GM18507 (cell line): ENCODE data around the gene ATP2B3.

Experiments used
- DNase-seq: peaks from one replicate; pipeline ENCODE4 v3.0.0; 2011; ENCODE audit warnings: low read depth; ENCODE audit not compliant: insufficient read length; ENCODE audit errors: extremely low spot score
- FAIRE-seq: peaks from 2 replicates; lab custom pipeline; 2011; peaks lifted over from hg19 to GRCh38; lab: Jason Lieb, UNC

ATP2B3 gene

DNA sequence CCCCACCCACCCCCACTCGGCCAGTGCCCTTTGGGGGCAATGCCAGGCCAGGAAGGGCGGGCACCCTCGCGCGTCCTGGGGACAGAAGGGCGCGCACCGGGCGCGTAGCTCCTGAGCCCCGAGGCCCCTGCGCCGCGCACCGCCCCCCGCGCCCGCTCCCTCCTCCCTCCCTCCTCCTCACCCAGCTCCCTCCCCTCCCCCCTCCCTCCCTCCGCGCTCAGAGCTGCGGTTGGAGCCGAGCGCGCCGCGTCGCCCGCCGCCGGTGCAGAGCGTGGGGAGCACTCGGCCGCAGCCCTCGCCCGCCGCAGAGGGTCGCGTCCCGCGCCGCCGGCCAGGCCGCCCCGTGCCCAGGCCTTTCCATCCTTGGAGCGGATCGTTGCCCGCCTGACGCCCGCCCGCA lies at the start of gene ATP2B3:
ATP2B3 (plus strand) TSS at position 220 of the 400 bp plus-strand sequence. CDS start 18,606 bp downstream, outside the sequence.
- DNase-seq: no peak
- no peak for FAIRE-seq

DNA sequence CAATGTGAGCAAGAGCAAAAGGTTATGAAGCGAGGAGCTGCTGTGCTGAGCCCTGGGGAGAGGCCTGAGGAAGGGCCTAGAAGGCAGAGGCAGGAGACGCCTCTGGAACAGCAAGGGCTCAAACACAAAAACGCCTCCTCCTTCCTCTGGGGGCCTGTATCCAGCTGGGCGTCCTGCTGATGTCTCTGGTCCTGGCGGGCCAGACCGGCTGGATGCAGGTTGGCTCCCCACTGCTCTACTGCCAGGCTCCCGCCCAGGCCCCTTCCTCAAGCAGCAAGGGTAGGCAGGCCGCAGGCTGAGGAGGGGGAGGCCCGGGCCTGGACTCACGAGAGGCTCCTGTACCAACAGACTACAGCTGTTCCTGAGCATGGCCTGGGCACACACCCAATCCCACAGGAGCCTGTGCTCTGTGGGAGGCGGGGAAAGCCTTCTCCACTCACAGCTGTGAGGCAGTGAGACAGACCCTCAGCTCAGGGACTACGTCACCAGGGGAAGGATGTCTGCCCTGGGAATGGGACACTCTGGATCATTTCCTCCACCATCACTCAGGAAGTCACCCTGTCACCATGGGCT lies 49.3 kb upstream of the ATP2B3 start:
- FAIRE-seq (no peak), DNase-seq (no peak)

DNA sequence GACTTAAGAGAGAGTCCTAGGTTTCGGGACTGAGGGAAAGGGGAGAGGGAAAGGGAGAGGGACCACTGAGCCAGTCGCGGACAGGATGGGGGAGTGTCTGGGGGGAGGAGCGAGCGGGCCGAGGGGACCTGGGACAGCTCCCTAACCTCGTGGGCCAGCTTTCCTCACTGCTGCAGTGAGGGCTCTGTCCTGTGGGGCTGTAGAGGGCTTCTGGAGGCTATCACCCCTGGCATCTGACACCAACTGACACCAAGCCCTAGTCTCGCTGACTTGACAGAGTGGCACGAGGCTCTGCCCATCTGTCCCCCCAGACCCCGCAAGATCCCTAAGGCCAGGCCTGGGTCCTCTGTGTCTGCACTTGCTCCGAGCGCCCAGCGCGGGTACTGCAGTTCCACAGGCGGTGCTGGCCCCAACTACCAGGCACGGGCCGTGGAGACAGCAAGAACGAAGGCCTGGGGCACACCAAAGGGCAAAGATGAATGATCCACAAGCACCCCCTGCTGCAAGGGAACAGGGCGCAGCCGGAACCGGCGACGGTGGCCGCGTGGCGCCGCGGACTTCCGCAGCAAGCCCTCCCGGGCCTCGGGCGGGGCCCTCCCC lies 47.5 kb upstream of the ATP2B3 start:
- DNase-seq (no peak), FAIRE-seq (peak; percentile 67)

DNA sequence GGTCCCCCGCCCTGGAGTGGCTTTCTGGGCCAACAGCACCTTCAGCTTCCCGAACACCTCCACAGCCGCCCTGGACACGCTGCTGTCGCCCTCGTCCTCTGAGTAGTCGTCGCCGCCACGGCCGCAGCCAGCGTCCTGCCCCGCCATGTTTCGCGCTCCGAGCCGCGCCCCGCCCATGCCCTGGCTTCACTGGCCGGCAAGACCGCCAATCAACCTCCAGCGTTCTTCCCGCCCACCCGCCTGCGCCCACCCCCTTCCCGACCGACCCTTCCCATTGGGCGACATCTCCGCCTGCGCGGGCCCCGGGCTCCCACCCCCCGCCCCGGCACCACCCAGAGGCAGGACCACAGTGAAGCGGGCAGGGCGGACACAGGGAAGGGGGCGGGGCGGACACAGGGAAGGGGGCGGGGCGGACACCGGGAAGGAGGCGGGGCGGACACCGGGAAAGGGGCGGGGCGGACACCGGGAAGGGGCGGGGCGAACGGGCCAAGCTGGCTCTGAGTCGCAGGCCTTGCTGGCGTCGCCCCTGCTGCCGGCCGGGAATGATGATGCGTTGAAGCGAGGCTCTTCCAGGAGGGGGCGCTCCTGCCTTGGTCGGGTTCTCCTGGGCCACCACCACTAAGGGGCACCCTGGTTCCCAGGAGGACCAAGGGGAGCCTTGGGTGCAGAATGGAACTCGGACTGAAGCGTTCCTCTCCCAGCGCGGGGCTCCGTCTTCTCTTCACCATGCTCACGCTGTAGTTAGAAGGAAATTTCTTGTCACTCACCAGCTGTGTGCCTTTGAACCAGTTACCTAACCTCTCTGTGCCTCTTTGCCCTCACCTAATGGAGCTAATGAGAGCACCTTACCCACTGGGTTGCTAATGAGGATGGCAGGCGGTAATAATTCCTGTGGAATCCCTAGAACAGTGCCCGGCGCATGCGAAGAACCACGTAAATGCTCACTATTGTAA lies 46.8 kb upstream of the ATP2B3 start, which contains the start of gene HAUS7:
HAUS7 (minus strand) TSS at position 166 of the 953 bp plus-strand sequence; CDS start at position 147, 19 bp downstream.
- FAIRE-seq (peak; percentile 98), DNase-seq (peak; percentile 76)

DNA sequence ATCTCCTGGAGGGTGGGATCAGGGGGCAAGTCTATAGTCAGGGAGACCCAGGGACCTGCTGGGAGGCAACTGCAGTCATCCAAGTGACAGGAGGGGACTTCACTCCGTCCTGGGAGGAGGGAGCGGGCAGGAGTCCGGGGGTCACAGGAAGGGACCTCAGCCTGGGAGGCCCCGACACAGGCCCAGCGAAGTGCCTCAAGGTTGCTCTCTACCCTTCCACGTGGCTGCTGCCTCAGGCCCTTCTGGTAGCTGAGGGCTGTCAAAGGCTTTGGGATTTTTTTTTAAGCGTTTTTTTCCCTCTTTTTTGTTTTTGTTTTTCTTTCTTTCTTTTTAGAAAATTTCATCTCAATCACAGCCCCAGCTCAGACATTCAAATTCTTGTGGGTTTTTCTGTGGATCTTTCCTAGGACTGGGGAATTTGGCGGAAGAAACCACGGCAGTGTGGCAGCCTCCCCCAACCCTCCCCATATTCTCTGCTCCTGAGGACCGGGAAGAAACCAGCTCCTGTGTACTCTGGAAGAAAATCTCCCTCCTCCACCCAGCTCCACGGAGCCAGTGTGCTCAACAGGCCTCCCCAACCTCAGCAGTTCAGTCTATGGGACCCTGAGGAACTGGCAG lies 45.7 kb upstream of the ATP2B3 start:
- FAIRE-seq: no peak
- no peak for DNase-seq

DNA sequence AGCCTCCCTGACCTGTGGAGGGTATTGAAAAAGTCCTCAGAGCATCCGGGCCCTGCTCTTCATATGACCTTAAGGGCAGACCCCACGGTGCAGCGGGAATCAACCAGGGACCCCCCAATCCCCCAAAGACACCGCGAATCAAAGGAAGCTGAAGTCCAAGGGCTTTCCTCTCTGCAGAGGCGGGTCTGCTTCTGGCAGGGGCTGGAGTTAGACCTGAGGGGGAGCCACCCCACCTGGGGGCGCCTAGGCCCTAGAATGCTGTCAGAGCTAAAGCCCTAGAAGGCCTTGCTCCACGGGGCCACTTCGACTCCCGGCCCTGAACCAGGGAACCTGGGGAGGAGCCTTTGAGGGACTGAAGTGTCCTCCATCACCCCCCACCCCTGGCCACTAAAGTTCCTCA lies 44.3 kb upstream of the ATP2B3 start:
- DNase-seq (no peak), FAIRE-seq (no peak)

DNA sequence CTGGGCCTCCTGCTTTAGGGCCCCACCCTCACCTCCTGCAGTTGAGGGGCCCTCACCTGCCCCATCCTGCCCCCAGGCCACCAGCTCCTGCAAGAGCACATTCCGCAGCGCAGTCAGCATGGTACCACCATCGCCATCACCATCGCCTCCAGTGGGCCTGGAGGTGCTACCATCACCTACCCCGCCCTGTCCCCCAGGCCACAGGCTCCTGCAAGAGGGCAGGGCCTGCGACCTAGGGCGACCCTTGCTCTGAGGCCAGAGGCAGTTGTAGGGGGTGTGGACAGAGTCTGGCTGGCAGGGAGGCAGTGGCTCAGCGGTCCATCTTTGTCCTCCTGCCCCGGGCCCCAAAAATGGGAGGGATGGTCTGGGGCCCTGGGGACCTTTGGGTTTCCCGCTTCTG lies 43.2 kb upstream of the ATP2B3 start:
- FAIRE-seq (no peak), DNase-seq (no peak)

DNA sequence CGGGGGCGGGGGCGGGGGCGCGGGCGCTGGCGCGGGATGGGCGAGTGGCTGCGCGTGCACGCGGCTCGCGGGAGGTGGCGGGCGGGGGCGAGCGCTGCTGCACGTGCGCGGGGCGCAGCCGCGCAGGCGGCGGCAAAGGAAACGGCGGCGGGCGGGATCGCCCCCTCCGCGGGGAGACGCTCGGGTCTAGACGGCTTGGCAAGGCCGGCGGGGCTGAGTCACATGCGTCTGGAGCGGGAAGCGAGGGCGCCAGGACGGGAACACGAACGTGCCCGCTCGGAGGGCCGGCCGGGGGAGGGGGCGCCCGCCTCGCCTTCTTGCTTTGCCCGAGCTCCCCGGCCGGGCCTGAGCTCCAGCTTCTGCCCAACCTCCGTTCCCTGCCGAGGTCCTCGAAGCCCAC lies 42.7 kb upstream of the ATP2B3 start:
- FAIRE-seq (no peak), DNase-seq (no peak)

DNA sequence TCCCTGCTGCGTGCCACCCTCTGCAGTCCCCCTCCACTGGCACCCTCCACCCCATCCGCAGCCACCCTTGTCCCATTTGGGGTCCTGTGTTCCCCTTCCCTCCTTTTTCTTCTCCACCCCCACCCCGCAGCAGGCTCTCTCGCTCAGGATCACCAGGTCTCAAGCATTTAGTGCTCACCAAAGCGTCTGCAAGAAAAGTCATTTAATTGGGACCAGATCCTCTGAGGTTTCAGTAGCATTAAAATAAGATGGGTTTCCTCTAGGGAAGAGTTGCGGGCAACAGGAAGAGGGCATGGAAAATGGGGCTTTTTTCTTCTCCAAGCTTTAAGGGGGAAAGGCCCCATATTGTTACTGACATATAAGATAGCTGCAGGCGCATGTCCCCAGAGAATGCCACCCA lies 42.2 kb upstream of the ATP2B3 start:
- no peak for FAIRE-seq
- DNase-seq: no peak

DNA sequence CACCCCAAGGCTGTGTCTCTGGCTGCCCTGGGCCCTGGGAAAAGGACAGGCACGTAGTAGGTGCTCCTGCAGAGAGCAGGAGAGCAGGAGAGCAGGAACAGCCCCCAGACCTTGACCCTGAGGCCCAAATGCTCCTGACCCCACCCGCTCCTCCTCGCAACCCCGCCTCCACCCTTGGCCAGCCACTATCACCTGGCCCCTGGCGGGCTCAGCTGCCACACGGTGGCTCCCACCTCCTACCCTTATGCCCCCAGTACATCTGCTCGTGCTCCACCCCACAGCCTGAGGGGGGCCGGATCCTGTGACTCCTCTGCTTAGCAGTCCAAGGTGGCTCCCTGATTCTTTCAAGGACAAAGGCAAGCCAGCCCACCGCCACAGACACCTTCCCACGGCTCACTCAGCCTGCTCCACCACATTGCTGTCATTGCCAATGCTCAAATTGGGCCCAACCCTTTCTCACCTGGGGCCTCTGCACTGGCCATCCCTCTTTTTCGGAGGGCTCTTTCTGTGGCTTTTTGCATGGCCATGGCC lies 41.6 kb upstream of the ATP2B3 start:
- no peak for DNase-seq
- FAIRE-seq: no peak

DNA sequence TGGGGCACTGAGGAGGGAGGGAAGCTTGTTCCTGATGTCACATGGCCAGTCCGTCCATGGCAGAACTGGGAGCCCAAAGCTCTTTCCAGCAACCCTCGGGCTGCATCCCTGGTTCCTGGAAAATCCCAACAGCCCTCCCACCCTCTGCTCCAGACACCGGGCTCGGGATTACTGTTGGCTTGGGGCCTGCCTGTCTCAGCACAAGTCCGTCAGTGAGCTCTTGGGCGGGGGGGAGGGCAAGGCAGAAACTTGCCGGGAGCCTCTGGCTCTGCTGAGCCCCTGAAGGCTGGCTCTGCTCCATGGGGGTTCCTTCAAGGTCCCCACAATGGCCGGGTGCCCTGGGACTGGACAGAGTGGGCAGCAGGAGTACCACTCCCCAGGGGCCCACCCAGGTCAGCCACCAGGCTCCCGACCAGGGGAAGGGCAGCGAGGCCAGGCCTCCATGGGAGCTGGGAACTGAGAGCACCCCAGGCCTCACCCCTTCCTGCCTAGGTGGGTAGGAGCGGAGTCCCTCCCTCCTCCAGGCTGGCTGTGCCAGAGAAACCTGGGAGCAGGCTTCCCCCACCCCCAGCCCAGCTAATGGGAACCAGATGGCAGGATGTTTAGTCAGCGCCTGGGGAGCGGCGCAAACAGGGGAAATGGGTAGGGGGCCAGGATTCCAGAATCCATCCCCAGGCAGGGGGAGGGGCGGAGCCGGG lies 40.6 kb upstream of the ATP2B3 start:
- FAIRE-seq (no peak), DNase-seq (no peak)

DNA sequence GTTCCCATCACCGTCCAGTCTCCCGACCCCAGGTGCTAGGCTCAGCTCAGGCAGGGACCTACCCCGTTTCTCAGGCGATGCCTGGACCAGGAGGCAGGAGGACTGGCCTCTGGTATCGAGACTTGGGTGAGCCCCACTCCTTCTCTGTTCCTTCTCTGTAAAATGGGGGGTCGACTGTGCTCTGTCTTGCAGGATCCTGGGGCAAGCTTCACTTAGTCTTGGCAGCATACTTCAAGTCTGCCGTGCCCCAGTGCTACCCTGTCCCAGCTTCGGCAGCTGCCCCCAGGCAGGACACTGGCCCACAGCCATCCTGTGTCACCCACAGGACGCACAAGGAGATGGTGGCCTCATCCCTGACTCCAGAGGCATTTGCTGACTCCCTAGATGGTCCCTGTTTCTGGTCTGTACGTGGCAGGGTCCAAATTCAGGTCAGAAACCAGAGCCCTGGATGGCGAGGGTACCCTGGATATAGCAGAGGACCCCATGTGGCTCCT lies 40.0 kb upstream of the ATP2B3 start:
- DNase-seq (no peak), FAIRE-seq (no peak)

DNA sequence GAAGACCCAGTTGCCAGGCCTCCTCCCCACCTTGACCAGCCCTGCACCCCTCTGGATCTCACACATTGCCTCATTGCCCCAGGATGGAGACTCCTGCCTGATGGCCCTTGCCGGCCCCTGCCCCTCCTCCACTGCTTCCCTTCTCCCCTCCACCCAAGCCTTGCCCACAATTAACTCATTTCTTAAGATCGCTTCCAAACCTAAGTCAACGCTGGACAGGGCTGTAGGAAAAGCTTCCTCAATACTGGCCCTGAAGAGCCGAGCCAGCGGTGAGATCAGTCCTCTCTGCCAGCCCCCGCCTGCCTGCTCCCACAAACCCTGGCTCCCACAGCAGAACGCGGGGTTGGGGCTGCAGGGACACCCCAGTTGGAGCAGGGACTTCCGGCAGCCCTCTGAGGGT lies 39.5 kb upstream of the ATP2B3 start:
- FAIRE-seq (no peak), DNase-seq (no peak)

DNA sequence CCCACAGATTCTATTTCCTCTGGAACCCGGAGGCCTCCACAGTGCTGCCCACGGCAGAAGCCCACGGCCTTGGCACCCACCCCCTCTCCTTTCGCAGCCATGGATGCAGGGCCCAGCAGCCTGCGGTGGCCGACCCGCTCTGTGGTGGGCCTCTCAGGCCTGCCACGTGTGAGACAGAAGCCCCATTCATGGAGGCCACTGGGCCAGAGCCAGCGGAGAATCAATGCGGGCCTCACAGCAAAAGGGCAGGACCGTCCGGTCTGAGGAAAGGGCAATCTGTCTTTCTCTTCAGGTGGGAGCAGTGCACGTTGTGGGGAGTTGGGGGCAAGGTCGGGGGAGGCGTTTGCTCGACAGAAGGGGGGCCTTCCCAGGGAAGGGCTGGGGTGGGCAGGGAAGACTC lies 38.7 kb upstream of the ATP2B3 start:
- FAIRE-seq: no peak

DNA sequence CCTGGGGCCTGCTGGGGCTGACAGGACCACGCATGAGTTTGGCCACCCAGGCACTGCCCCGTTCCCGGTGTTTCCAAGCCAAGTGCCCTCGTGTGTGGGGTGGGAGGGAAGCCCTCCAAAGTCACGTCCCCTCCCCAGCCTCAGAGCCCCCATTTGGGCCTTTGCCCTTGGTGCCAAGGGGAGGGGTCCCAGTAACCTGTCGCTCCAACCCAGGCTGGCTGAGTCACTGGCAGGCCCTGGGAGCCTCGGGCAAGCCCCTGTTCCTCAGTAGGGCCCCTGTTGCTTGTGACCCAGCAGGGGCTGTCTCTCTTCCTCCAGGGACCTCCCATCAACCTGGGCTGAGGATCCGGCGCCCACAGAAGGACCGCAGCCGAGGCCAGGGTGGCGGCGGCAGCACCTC lies 36.4 kb upstream of the ATP2B3 start:
- no peak for FAIRE-seq
- DNase-seq: no peak

More for the DNA sequence above, 38.7 kb upstream of the ATP2B3 start:
- no peak for DNase-seq

DNA sequence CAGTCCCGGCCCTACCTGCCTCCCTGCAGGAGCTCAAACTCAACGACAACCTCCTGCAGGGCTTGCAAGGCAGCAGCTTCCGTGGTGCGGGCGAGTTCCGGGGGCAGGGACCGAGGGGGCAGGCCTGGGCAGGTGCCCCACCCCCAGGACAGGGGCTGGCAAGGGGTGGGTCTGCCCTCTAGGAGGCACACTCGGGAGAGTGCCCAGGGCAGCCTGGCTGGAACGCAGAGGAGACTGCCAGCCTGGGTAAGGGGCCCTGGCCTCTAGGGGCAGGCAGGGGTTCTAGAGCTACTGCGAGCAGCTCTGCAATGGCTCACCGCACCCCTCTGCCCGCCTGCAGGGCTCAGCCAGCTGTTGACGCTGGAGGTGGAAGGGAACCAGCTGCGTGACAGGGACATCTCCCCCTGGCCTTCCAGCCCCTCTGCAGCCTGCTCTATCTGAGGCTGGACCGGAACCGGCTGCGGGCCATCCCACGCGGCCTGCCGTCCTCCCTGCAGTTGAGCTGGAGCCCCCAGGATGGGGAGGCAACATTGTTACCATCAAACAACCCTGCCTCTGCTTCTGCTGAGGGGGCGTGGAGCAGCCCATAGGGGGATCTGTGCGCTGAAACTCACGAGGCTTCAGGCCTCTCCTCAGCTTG lies 34.9 kb upstream of the ATP2B3 start:
- DNase-seq (no peak), FAIRE-seq (no peak)

DNA sequence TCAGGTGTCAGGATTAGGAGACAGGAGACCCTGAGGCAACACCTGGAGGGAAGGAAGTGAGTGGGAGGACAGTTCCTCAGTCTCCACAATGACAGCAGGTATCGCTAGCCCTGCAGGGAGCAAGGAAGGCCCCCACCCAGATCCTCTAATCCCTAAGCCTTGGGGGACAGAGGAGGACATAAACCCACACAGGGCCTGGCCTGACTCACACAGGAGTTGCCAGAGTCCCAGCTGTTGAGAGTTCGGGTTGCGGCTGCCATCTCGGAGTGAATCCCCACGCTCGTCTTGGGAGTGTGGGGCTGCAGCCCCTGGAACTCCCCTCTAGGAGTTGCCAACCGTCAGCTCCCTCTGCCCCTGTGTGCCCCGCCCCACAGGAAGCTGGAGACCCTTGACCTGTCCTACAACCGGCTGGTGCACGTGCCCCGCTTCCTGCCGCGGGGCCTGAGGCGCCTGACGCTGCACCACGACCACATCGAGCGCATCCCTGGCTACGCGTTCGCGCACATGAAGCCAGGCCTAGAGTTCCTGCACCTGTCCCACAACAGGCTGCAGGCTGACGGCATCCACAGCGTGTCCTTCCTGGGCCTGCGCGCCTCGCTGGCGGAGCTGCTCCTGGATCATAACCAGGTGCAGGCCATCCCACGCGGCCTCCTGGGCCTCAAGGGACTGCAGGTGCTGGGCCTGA lies 31.9 kb upstream of the ATP2B3 start:
- DNase-seq (no peak), FAIRE-seq (no peak)

DNA sequence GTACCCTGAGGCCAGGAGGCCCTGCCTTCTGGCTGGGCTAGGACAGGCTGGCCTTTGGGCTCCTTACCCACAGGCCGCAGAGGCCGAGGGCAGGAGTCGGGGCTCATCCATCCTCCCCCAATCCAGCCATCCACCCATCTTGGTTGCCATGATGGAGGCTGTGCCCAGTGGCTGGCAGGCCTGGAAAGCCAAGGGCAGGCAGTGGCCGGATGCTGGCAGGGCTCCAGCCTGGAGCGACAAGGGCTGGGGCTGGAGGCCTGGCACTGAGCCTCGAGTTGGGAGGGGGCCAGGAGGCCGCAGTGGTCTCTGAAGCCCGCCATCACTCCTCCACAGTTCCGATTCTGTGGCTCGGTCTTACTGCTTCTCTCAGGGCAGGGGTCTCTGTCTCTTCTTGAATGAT lies 31.3 kb upstream of the ATP2B3 start:
- no peak for FAIRE-seq
- no peak for DNase-seq
